Measurements from ENCODE around the gene HOGA1.
A peak's percentile ranks its signal among the peaks of the same experiment; 100 is the strongest.

GRCh38 chr10:97612386-97612785 is 28.2 kb downstream of the HOGA1 start:
- TF ChIP-seq CTCF (IDR thresholded peaks at IDR 0.05) (peak in 4 of 6 experiments; percentile 31 to 47 (median 39)), POLR2A (IDR thresholded peaks at IDR 0.05) (no peak)
